ENCODE measurements around the gene KIFBP.
"Not testable (repeated sequence)": the region's sequence is repeated elsewhere in the genome, so short reads cannot be mapped to it uniquely, and the experiment has no call there.

KIFBP gene

GRCh38 chr10:68988530-68989316 is at the start of gene KIFBP:
KIFBP (plus strand) TSS chr10:68988803; CDS start chr10:68988833, 30 bp downstream.
- peak; percentile 44 to 54 for DNase-seq (ENCODE audit: low read depth in 2 of 2)

DNA sequence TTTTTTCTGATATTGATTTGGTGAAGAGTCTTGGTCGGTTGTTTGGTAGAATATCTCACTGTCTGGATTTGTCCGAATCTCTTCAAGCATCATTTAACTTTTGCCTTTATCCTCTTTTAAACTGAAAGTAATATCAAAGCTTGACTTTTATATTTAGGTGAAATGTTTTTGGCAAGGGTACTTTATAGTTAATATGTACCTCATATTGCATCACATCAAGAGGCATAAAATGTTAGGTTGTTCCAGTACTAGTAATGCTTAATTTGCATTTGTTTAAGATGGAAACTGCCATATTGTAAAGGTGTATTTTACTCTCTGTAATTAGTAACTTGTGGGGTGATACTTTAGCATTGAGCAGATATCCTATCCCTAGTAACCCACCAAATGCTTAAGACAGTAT is 49.7 kb upstream of the KIFBP start:
- DNase-seq (ENCODE audit: low read depth in 2 of 2), result no peak

GRCh38 chr10:68940917-68941316 is 47.7 kb upstream of the KIFBP start:
- DNase-seq (ENCODE audit: low read depth in 2 of 2), result not testable (repeated sequence)

DNA sequence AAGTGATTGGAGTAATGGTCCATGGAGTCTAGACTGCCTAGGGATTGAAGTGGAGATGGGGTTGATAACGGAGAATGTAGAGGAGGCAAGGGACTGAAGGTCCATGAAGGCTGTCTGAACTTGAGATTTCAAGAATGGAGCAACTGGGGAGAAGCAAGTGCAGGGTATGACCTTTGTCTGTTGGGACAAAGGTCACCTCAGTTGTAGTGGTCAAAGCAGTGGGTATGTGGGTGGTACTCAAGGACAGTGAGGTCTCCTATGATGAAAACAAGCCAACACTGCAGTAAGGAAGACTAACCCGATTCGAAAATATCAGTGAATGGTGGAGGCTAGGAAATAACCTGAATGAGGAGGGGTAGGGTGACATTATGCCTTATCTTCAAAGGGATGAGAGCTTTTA is 38.0 kb upstream of the KIFBP start:
- DNase-seq (ENCODE audit: low read depth in 2 of 2), result no peak

DNA sequence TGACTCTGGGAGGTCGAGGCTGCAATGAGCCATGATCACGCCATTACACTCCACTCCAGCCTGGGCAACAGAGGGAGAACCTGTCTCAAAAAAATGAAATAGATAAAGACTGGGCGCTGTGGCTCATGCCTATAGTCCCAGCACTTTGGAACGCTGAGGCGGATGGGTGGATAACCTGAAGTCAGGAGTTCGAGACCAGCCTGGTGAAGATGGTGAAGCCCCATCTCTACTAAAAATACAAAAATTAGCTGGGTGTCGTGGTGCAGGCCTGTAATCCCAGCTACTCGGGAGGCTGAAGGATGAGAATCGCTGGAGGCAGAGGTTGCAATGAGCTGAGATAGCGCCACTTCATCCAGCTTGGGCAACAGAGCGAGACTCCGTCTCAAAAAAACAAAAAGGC is 33.7 kb upstream of the KIFBP start:
- no peak for DNase-seq (ENCODE audit: low read depth in 2 of 2)

- no peak for DNase-seq (ENCODE audit: low read depth in 2 of 2)
These were observed 33.2 kb upstream of the KIFBP start for GRCh38 chr10:68955355-68955831.

GRCh38 chr10:68955832-68956532 is 32.6 kb upstream of the KIFBP start, which contains the start of gene DDX21:
DDX21 (plus strand) TSS chr10:68956170; CDS start chr10:68956226, 56 bp downstream.
- peak; percentile 80 to 88 for DNase-seq (ENCODE audit: low read depth in 2 of 2)

GRCh38 chr10:68957284-68957615 is 31.4 kb upstream of the KIFBP start:
- DNase-seq (ENCODE audit: low read depth in 2 of 2), result no peak

DNA sequence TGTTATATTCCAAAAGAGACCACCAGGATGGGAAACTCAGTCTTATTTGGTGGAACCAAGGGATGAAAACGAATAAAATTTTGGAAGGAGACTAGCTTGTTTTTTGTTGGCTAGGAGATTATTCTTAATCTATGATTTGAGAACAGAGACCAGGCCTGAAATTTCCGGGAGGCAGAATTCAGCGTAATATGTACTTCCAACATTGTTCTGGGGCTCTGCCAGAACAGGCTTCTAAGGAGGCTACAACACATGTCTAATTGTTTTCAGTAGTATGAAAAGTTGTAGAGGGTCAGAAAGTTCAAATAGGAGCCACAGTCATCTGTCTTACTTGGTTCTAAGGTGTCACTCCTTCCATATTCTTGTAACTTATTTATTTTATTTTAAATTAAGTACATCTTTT is 30.9 kb upstream of the KIFBP start:
- DNase-seq (ENCODE audit: low read depth in 2 of 2), result no peak

DNA sequence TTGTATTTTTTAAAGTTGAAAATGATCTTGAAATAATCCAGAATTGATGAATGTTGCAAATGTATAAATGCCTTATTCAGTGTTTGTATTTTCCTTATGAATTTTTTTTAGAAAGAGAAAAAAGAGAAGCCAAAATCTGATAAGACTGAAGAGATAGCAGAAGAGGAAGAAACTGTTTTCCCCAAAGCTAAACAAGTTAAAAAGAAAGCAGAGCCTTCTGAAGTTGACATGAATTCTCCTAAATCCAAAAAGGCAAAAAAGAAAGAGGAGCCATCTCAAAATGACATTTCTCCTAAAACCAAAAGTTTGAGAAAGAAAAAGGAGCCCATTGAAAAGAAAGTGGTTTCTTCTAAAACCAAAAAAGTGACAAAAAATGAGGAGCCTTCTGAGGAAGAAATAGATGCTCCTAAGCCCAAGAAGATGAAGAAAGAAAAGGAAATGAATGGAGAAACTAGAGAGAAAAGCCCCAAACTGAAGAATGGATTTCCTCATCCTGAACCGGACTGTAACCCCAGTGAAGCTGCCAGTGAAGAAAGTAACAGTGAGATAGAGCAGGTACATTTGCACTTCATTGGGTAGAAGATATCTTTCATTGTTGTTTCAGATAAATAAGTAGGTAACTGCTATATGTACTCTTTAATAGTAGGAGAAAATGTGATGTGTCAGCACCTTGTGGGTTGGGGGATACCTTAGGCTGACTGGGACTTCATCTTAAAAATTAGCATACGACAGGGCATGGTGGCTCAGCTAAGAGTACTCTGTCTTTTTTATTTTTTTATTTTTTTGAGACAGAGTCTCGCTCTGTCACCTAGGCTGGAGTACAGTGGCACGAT is 28.7 kb upstream of the KIFBP start:
- no peak for DNase-seq (ENCODE audit: low read depth in 2 of 2)

DNA sequence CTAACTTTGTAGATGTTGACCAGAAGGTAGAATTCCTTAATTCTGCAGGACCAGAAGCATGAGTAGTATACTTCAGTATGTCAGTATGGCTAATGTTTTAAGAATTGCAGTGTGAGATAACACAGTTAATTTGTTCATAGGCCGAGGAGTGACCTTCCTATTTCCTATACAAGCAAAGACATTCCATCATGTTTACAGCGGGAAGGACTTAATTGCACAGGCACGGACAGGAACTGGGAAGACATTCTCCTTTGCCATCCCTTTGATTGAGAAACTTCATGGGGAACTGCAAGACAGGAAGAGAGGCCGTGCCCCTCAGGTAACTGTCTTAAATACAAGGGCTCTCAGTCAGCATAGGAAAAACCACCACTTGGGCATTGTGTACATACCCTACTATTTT is 25.5 kb upstream of the KIFBP start:
- no peak for DNase-seq (ENCODE audit: low read depth in 2 of 2)

GRCh38 chr10:68973975-68974374 is 14.6 kb upstream of the KIFBP start:
- DNase-seq (ENCODE audit: low read depth in 2 of 2), result no peak

DNA sequence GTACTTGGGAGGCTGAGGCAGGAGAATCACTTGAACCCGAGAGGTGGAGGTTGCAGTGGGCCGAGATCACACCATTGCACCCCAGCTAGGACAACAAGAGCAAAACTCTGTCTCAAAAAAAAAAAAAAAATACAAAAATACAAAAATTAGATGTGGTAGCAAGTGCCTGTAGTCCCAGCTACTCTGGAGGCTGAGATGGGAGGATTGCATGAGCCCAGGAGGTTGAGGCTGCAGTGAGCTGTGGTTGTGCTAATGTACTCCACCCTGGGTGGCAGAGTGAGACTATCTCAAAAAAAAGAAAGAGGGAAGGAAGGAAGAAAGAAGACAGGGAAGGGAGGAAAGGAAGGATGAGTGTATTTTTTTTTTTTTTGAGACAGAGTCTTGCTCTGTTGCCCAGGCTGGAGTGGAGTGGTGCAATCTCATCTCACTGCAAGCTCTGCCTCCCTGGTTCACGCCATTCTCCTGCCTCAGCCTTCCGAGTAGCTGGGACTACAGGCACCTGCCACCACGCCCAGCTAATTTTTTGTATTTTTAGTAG is 12.6 kb upstream of the KIFBP start:
- not testable (repeated sequence) for DNase-seq (ENCODE audit: low read depth in 2 of 2)

DNA sequence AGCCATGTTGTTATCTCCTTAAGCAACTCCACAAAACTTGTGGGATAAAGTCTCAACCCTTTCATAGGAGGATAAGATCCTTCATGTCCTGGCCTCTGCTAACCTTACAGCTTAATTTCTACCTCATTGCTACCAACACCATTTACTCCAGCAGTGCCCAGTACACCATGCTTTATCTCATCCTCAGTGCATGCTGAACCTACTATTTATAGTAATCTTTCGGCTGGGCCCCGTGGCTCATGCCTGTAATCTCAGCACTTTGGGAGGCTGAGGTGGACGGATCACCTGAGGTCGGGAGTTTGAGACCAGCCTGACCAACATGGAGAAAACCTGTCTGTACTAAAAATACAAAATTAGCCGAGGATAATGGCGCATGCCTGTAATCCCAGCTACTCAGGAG is 8.9 kb upstream of the KIFBP start:
- not testable (repeated sequence) for DNase-seq (ENCODE audit: low read depth in 2 of 2)

DNA sequence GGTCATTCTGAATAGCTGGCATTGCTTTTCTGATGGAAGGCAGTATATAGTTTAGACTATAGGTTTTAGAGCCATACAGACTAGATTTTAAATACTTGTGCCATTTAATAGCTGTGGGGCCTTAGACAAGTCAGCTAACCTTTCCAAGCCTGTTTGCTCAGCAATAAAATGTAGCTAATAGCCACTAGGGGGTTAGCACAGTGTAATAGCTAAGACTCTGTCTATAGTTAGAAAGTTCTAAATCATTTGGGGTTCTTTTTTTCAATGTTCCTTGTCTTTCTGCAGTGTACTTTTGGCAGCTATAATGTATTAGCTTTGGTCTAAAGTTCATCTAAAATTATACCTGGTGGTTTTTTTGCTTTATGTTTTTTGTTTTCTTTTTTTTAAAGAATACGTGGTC is 7.5 kb upstream of the KIFBP start:
- no peak for DNase-seq (ENCODE audit: low read depth in 2 of 2)

- no peak for DNase-seq (ENCODE audit: low read depth in 2 of 2)
These were observed 6.2 kb upstream of the KIFBP start for GRCh38 chr10:68982389-68982788.

GRCh38 chr10:68987611-68988010 is 992 bp upstream of the KIFBP start:
- DNase-seq (ENCODE audit: low read depth in 2 of 2), result no peak

DNA sequence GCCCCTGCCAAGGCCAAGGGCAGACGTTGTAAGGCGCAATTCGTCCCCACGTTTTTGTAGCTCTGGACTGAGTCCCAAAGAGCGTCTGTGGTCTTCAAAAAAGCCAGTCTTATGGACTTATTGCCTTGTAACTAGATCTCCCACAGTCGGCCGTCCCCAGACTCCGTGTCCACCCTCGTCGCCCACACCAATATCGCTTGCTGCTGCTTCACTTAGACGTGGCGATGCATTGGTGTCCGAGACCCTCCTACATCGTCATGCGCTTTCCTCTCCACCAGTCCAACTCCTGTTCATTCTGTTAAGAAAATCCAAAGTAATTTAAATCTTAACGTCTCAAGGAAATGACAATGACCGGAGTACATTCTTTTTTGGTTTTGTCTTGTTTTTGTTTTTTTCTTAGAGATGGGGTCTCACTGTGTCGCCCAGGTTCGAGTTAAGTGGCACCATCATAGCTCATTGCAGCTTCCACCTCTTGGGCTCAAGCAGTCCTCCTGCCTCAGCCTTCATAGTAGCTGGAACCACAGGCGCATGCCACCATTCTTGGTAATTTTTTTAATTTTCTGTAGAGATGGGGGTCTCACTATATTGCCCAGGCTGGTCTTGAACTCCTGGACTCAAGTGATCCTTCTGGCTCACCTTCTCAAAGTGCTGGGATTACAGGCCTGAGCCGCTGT is 851 bp downstream of the KIFBP start:
- no peak for DNase-seq (ENCODE audit: low read depth in 2 of 2)

DNA sequence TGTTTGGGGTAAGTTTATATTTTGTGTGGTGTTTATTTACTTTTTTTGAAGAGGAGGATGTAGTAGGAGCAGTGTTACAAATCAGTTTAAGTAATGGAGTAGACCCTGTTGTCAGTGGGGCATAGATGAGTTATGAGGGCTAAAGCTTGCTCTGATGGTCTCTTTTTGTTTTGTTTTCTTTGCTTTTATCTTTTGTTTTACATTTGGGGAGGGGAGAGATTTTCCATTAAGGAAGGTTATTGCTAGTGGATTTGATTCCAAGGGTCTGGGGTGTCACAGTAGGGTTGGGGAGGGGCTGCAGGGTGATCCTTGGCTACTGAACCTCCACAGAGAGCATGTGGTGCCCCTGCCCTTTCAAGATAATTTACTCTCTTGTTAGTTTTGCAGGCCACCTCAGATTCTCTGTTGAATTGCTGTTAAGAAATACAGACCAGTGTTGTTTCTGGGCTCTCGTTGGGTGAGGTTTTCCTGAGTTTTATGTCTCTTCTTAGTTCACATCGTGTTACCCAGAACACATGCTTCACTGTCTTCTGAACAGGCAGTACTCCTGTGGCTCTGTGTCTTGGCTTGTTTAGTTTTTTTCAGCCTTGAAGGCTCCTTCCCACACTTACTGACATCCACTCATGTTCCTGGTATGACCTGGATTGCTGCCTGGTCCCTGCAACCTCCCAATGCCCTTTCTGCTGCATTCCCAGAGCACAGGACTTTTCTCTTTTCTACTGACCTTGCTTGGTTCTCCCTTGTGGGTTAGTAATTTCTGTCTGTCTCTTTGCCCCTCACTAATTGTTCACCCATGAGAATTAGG is 4.2 kb downstream of the KIFBP start:
- no peak for DNase-seq (ENCODE audit: low read depth in 2 of 2)

DNA sequence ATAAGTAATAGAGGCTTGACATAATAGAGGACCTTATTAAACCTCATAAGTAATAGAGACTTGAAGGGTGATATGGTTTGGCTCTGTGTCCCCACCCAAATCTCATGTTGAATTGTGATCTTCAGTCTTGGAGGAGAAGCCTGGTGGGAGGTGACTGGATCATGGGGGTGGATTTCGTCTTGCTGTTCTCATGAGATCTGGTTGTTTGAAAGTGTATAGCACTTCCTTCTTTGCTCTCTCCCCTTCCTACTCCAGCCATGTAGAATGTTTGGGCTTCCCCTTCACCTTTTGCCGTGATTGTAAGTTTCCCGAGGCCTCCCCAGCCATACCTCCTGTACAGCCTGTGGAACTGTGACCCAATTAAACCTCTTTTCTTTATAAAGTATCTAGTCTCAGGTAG is 8.6 kb downstream of the KIFBP start:
- no peak for DNase-seq (ENCODE audit: low read depth in 2 of 2)

GRCh38 chr10:69004821-69005220 is 16.2 kb downstream of the KIFBP start:
- no peak for DNase-seq (ENCODE audit: low read depth in 2 of 2)
